HG03460 (cell line): ENCODE measurements around the gene SLC28A2.

ENCODE experiments used
- ATAC-seq: cut with Tn5 transposase; IDR thresholded peaks from one replicate; pipeline ENCODE4 v1.9.1; 2021; ENCODE audit not compliant: unreplicated experiment

Gene SLC28A2

GRCh38 chr15:45320581-45321205 is 68.7 kb downstream of the SLC28A2 start:
- ATAC-seq, result no peak

DNA sequence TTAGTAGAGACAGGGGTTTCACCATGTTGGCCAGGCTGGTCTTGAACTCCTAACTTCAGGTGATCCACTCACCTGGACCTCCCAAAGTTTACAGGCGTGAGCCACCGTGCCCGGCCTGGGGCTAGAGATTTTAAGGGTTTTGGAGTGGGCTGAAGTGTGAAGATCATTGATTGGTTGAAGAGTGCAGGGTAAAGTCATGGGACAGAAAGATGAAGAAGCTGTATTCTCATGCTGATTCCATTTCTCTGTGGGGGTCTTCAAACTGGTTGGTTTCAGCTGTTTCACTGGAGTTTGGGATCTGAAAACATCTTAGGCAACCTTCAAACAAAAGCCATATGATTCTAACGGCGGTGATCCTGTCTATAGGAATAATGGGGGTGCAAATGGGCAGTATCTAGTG is 74.2 kb downstream of the SLC28A2 start:
- no peak for ATAC-seq

- ATAC-seq, result no peak
Measured at GRCh38 chr15:45326741-45327140, 74.7 kb downstream of the SLC28A2 start.
